AG10803 (cell line): ENCODE data around the gene APOOL.
A peak's percentile ranks its signal among the peaks of the same experiment; 100 is the strongest.
"Not testable (repeated sequence)": the region's sequence is repeated elsewhere in the genome, so short reads cannot be mapped to it uniquely, and the experiment has no call there.

ENCODE experiments used
- DNase-seq: peaks from one replicate; pipeline ENCODE4 v3.0.0; 2010; ENCODE audit warnings: low read depth
- H3K4me3 ChIP-seq: 2 replicates; pipeline ENCODE4 v1.5.1; 2011; ENCODE audit warnings: mild to moderate bottlenecking, low read length, control low read depth
- TF ChIP-seq, protein P1 (sequence below): conservative IDR thresholded peaks from 2 replicates; pipeline ENCODE4 v1.5.1; 2011; ENCODE audit warnings: mild to moderate bottlenecking, low read length, control low read depth, inconsistent platforms

The APOOL gene

DNA sequence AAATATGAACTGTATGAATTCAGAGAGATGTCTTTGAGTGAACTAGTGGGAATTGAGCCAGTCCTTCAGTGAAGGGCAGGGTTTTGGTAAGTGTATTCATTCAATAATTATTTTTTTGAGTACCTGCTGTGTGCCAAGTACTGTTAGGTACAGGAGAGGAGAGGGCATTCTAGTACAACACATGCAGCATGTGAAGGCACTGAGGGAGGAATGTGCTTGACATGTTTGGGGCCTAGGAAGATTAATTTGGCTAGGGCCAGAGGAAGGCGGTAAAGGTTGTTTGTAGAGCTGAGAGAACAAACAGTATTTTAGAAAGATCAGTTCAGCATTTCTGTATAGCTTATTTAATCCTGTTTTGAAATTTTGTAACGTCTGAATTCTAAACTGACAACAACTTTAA, 27.8 kb downstream of the APOOL start:
- H3K4me3 ChIP-seq = no peak overlapping the region
- TF ChIP-seq, protein P1, sequence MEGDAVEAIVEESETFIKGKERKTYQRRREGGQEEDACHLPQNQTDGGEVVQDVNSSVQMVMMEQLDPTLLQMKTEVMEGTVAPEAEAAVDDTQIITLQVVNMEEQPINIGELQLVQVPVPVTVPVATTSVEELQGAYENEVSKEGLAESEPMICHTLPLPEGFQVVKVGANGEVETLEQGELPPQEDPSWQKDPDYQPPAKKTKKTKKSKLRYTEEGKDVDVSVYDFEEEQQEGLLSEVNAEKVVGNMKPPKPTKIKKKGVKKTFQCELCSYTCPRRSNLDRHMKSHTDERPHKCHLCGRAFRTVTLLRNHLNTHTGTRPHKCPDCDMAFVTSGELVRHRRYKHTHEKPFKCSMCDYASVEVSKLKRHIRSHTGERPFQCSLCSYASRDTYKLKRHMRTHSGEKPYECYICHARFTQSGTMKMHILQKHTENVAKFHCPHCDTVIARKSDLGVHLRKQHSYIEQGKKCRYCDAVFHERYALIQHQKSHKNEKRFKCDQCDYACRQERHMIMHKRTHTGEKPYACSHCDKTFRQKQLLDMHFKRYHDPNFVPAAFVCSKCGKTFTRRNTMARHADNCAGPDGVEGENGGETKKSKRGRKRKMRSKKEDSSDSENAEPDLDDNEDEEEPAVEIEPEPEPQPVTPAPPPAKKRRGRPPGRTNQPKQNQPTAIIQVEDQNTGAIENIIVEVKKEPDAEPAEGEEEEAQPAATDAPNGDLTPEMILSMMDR = no peak

DNA sequence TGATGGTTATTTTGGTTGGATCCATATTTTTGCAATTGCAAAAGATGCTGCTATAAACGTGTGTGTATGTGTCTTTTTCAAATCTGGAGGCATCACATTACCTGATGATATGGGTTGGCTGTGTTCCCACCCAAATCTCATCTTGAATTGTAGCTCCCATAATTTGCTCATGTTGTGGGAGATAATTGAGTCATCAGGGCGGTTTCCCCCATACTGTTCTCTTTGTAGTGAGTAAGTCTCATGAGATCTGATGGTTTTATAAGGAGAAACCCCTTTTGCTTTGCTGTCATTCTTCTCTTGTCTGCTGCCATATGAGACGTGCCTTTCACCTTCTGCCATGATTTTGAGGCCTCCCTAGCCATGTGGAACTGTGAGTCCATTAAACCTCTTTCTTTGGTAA, 33.4 kb downstream of the APOOL start:
- TF ChIP-seq, protein P1 = no peak
- no peak for DNase-seq
- no peak overlapping the region for H3K4me3 ChIP-seq

More for the DNA sequence above, 27.8 kb downstream of the APOOL start:
- DNase-seq = no peak

DNA sequence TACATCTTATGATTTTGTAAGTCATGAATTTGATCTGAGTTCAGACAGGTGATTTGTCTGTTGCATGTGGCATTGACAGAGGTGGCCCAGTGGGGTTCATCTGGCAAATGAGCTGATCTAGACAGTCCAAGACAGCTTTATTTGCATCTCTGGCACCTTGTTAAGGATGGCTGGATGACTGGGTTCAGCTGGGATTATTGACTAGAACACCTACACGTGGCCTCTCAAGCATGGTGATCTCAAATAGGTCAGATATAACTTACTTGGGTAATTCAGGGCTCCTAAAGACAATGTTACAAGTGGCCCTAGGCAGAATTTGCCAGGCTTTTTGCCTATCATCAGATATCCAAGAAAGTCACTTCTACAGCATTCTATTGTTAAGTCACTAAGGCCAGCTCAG, 48.0 kb downstream of the APOOL start:
- DNase-seq = no peak
- no peak overlapping the region for H3K4me3 ChIP-seq
- TF ChIP-seq, protein P1 = no peak

DNA sequence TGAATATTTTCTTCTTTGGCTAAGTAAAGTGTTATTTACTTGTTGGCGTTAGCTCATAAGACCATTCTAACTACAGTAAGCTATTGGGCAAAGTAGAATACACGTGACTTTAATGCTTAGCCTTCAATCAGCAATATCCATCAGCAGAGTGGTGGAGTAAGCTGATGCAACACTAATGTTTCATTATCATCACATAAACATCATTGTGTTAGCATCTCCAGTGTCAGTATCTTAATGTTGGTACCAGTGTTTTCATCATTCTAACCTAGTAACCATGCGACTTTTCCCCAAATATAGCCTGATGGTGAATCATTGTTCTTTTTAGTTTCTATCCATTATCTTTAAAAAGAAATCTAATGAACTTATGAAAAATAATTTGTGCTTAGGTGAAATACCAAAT, 48.5 kb downstream of the APOOL start:
- TF ChIP-seq, protein P1 = no peak
- peak; percentile 23 for DNase-seq
- no peak overlapping the region for H3K4me3 ChIP-seq

DNA sequence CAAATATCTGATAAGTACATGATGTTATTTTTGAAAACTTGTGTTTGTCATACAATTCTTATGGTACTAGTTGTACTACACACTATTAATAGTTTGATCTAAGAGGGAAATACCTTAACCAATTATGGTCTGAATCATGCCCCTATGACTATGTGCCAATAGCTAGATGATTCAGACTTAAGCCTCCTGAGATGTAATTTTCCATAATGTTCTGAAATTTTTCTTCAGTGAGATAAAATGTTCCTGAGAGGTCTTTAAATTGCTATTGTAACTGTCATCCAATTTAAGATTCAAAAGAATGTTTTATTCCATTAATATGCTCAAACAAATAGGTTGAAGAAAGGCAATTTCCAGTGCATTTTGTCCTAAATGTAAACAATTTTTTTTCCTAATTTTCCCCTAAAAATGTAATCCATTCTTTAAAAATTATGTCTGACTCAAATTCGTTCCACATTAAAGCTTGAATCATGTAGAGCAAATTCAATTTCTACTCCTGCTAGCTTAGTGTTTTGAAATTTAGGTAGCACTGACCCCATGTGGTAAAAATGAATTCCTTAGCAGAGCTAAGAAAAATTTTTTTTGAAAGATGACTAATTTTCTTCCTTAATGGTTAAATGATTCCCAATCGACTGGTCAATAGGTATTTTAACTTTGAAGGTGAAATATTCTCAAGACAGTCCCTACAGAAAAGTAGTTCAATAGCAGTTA, 49.1 kb downstream of the APOOL start:
- no peak overlapping the region for H3K4me3 ChIP-seq
- TF ChIP-seq, protein P1 = peak; percentile 42
- peak; percentile 78 for DNase-seq

DNA sequence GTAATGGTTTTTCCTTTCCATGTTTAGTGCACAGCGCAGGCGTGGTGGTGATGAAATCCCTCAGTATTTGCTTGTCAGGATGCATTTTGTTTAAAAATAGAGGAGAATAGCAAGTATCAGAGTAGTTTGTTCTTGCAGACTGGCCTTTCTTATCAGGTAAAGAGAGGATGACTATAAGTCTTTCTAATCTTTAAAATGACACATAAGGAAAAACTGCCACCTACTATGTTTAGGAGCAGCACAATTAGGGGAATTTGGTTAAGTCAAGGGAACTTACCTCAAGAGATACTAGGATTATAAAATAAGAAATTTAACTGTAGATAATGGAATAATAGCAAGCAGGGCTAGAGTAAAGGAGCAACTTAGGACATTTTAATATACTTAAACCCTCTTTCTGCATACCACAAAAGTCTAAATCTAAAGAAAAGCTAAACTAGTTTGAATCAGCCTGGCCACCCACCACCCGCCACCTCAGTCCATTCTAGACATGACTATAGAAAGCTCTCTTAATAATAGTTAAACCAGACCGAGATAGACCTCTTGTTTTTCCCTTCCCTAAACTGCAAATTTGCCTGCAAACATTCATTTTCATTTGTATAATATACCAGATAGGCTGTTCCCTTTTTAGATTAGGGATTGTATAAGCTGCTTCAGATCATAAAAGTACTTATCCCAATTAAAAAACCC, 62.0 kb downstream of the APOOL start:
- no peak overlapping the region for H3K4me3 ChIP-seq
- no peak for DNase-seq
- TF ChIP-seq, protein P1 = no peak

DNA sequence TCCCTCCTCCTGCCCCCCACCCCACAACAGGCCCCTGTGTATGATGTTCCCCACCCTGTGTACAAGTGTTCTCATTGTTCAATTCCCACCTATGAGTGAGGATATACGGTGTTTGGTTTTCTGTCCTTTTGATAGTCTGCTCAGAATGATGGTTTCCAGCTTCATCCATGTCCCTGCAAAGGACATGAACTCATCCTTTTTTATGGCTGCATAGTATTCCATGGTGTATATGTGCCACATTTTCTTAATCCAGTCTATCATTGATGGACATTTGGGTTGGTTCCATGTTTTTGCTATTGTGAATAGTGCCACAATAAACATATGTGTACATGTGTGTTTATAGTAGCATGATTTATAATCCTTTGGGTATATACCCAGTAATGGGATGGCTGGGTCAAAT, 73.6 kb downstream of the APOOL start:
- DNase-seq, H3K4me3 ChIP-seq: not testable (repeated sequence)
